GM21528 (cell line): ENCODE measurements around the gene GSTO2.
"Not testable (repeated sequence)": the region's sequence is repeated elsewhere in the genome, so short reads cannot be mapped to it uniquely, and the experiment has no call there.

Source experiments
- ATAC-seq: cut with Tn5 transposase; IDR thresholded peaks from one replicate; pipeline ENCODE4 v1.9.1; 2021; ENCODE audit warnings: mild to moderate bottlenecking, moderate library complexity; ENCODE audit not compliant: unreplicated experiment, low FRiP score

Gene GSTO2

DNA sequence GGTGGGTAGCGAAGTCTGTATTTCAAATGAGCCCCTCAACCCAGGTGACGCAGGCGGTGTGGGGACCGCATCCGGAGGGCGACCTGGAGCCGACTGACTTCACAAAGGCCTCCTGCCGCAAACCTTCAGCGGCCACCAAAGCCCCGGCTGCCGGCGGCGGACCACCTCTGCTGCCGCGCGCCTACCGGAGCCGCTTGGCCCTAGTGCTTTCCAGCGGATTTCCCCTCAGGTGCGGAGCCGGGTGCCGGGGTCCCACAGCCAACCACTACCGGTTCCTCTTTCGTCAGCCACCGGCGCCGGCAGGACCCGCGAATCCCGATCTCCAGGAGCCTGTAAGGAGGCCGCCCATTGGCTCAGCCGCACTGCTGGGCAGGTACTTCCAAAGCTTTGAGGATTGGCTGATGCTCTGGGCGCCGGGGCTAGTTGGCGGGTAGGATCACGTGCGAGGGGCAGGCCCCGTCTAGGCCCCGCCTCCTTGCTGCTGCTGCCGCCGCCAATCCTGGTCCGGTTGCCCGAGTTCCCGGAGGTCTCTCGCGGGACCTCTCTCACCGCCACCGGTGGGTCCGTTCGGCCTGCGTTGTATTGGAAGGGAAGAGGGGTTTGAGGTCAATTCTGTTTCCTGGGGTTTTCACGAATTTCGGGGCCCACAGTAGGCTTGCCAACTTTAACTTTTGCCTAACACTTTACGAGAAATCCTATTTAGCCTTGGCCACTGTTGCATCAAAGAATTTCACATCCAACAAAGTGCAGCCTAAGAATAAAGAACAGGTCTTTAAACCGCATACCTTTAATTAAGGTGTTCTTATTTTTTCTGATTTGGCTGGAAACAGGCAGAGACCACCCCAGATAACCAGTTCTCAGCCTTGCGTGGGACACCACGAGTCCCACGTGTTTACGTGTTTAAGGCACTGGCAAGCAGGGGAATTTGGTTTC lies at the start of gene GSTO2:
Gene GSTO2 (plus strand): TSS at position 472 of the 933 bp plus-strand sequence. CDS start 5,732 bp downstream, outside the sequence.
- ATAC-seq: peak; percentile 99

DNA sequence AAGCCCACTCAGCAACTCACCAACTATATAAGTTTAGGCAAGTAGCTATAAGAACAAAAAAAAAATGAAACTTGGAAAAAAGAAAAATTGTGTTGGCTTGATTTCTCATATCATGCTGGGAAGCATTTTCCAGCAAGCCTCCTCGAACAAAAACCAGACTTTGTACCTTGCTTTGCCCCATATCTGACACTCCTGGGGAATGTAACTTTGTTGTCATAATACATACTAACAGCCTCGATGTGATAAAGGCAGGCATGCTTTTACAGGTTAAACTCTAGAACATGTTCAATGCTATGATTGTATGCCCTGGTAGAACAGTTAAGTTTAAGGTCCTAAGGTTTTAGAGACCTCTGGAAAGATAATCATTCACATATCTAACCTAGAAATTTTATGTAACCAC lies 48.5 kb upstream of the GSTO2 start:
- no peak for ATAC-seq

DNA sequence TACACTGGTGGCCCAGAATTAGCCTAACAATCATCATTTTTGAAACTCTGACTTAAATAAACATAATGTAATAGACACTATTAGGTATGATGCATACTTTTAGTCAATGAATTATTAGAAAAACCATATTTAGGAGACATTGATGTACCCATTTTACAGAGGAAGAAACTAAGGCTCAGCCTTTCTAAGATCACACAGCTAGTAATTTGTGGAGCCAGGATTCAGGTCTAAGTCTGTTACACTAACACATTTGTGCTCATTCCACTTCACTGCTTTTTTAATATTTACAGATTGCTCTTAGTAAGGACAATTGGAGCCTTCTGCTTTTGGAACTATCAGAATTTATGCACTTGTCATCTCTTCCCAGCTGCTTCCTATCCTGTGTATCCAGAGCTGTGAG lies 45.7 kb upstream of the GSTO2 start:
- no peak for ATAC-seq

DNA sequence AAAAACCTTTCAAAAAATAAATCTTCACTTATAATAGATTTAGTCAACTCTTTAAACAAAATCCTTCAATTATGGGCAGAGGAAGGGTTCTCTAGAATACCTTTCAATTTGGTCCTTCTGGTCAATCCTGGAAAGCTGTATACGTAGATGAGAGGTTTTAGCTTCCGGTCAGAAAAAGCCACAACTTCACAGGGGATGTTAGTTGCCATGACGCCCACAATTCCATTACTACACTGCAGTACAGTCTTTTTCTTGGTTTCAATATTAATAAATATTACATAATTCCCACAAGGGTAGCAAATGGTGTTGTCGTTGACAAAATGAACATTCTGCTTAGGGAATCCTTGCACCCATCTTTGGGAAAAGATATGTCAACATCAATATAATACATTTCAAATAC lies 38.5 kb upstream of the GSTO2 start:
- ATAC-seq: no peak

DNA sequence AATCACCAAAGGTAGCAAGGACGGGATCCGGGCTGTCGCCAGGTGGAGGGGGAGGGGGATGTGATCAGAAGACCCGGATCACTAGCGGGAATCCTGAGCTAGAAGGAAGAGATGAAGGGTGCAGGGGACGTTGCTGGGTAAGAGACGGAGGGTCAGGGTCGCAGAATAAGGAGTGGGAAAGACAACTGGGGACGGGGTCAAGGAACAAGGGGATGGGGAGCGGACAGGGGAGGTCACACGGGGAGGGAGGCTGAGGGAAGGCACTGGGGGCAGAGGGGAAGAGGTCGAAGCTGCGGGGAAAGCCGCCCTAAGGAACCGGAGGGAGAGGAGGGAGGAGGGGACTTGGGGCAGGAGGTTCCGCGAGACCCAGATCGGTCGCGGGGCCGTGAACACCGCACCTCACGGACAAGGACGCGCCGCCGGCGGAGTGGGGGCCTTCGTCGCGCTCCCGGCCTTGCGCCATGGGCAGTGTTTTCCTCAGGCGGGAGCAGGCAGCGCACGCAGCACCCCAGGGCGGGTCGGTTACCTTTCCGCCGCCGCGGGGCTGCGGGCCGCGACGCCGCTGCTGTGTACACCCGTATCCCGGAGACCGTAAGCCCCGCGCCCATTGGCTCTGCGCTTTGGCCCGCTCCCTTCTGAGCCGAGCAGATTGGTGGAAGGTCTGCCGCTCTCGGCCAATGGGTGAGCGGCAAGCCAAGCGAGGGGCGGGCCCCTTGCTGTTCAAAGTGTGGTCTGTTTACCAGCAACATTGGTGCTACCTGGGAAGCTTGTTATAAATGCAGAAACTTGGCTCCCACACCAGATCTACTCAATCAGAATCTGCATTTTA lies 37.0 kb upstream of the GSTO2 start, which contains the start of gene CFAP43:
Gene CFAP43 (minus strand): TSS at position 581 of the 829 bp plus-strand sequence. CDS start 118 bp downstream, at position 463.
- peak; percentile 100 for ATAC-seq

DNA sequence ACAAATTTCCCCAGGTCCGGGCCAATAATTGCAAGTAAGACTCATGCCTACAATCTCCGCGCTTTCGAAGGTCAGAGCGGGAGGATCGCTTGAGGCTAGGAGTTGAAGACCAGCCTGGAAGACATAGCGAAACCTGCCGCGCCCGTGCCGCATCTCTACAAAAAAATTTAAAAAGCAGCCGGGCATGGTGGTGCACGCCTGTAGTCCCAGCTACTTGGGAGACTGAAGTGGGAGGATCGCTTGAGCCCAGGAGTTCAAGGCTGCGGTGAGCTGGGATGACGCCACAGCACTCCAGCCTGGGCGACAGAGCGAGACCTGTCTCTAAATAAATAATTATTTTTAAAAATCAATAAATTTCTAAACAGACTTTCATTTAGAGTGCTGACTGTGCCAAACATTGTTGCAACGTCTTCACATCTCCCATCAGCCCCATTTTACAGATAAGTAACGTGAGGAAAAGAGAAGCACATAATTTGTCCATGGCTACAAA lies 36.3 kb upstream of the GSTO2 start:
- no peak for ATAC-seq

DNA sequence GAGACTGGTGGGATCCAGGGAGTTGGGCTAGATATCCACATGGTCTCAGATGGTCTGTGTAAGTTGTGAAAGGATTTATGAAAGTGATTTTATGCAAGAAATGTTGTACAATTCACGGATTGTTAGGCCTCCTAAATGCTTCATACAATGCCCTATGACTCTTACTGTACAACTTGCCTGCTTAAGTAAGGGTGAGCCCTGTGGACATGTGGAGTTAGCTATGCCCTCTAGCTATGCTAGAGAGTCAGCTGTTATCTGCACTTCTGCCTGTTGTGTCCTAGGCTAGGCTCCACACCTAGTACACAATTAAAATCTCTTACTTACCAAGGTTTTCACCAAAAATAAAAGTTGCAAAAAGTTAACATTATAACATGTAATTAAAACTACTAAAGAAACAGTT lies 35.2 kb upstream of the GSTO2 start:
- ATAC-seq: no peak

DNA sequence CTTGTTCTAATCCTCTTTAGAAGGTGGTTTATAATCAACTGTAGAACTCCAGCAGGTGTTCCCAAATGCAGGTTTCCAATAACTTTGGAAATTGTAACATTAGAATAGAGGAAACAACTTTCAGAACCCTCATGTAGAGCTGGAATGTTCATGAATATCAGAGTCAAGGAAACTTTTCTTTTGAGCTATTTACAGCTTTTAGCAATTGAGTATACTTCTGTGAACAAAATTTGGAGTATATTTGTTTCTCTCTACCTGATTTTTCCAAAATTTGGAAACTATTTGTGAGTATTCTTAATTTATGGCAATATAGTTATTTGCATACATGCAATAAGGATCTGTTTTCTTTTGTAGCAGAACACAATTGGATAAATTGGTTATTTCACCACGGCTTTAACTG lies 34.0 kb upstream of the GSTO2 start:
- ATAC-seq: no peak

DNA sequence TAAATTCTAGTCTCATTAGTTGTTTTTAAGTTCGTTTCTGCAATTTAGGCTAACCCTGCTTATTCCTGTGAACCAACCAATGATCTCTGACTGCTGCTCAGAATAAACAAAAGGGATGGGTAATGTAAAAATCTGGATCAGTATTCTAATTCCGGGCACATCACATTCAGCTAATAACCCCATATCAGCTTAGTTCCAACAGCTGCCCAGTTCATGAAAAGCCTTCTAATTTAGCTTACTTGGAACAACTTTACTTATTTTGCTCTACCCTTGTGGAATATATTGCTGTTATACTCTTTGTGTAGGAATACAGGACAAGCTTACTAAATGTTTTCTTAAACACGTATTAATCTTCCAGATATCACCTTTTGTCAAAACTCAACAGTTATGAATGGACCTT lies 33.2 kb upstream of the GSTO2 start:
- no peak for ATAC-seq

DNA sequence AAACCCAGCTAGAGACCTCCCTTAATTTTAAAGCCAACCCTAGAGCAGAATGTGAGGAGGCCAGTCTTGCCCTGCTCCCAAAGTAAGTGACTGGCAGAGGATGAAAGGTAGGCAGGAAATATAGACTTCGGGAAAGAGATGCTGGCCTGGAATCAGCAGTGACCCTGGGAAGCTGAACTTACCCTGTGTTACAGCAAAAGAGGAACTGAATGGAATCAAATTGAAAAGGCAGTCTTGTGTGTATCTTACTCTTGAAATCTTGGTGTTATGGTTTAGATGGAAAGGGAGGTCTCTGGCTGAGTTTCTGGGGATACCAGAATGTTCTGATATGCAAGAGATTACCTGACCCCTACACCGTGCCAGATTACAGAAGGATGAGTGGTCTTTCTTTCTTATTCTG lies 28.9 kb upstream of the GSTO2 start:
- ATAC-seq: no peak

DNA sequence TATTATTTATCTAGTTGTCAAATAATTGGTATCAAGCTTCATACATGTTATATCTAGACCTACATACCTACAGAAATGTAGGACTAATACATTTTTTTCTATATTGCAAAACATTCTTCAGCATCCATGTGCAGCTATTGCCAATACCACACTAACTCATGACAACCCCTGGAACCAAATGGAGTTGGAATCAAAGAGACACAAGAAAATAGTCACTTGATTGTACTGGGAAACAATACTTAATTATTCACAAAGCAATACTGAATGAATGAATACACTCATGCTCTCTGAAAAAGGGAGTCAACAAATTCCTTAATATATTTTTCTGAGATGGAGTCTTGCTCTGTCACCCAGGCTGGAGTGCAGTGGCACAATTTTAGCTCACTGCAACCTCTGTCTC lies 26.4 kb upstream of the GSTO2 start:
- ATAC-seq: no peak

DNA sequence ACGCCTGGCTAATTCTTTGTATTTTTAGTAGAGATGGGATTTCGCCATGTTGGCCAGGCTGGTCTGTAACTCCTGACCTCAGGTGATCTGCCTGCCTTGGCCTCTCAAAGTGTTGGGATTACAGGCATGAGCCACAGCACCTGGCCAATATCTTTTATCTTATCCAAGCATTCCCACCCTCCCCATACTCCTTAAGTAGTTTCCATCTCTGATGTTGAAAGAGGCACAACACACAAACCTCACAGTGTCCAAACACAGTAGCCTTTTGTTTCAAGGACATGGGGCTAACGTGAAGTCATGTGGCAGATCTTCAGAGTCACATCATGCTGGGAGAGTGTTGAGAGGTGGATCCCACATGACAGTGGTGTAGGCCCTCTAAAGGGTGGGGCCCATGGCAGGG lies 26.0 kb upstream of the GSTO2 start:
- ATAC-seq: not testable (repeated sequence)

DNA sequence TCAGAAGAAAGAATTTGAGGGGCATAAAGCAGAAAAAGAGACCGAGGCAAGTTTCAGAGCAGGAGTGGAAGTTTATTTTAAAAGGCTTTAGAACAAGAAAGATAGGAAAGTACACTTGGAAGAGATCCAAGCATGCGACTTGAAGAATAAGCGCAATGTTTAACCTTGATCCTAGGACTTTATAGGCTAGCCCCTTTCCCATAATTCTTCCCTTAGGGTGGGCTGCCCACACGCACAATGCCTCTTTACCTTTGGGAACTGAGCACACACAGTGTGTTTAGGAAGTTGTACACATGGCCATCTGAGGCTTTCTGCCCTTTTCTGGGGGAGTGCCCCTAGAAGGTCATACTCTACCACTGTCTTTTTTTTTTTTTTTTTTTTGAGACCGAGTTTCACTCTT lies 25.5 kb upstream of the GSTO2 start:
- no peak for ATAC-seq

DNA sequence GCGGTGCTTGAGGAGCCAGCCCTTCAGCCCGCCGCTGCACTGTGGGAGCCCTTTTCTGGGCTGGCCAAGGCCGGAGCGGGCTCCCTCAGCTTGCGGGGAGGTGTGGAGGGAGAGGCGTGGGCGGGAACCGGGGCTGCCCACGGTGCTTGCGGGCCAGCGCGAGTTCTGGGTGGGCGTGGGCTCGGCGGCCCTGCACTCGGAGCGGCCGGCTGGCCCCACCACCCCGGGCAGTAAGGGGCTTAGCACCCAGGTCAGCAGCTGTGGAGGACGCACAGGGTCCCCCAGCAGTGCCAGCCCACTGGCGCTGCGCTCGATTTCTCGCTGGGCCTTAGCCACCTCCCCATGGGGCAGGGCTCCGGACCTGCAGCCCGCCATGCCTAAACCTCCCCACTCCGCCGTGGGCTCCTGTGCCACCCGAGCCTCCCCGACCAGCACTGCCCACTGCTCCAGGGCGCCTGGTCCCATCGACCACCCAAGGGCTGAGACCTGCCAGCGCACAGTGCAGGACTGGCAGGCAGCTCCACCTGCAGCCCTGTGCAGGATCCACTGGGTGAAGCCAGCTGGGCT lies 23.8 kb upstream of the GSTO2 start:
- no peak for ATAC-seq

DNA sequence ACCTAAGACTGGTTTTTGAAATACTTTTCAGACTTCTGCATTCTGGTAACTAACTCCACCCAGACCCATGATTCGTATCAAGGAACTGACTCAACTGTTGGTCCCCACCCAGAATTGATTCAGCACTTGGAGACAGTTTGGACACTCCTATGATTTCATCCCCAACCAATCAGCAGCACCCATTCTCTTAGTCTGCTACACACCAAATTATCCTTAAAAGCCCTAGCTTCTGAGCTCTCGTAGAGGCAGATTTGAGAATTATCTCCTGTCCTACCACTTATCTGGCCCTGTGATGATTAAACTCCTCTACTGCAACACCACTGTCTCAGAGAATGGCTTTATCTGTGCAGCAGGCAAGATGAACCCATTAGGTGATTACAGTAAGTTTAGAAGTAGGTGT lies 22.0 kb upstream of the GSTO2 start:
- ATAC-seq: no peak

DNA sequence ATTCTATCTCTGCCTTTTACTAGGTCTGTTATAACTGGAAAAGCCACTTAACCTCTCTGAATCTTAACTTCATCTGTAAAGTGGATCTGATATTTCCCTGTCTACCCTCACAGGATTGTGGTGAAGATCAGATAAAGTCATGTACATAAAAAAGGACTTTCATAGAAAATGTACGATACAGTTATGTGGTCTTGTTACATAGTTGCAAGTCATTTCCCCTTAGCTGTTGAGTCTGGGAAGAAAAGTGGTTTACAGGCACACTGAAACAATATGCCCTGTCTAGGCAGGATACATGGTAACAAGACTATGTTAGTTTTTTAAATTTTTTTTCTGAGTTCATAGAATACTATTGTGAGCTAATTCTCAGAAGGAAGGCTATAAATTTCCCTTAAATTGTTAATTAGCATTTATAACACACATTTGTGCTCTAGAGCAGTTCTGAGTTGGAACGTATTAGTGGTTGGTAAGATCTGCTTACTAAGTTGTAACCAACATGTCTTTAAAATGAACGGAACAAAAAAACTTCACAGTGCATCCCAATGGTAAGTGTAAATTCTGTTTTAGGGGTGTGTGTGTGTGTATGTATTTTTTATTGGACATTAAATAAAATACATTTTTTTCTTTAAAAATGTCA lies 21.4 kb upstream of the GSTO2 start:
- no peak for ATAC-seq

DNA sequence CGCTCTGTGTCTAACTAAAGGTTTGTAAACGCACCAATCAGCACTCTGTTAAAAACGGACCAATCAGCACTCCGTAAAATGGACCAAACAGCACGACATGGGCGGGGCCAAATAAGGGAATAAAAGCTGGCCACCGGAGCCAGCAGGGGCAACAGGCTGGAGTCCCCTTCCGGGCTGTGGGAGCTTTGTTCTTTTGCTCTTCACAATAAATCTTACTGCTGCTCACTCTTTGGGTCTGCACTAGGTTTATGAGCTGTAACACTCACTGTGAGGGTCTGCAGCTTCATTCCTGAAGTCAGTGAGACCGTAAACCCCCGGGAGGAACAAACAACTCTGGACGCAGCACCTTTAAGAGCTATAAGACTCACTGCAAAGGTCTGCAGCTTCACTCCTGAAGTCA lies 20.1 kb upstream of the GSTO2 start:
- not testable (repeated sequence) for ATAC-seq

DNA sequence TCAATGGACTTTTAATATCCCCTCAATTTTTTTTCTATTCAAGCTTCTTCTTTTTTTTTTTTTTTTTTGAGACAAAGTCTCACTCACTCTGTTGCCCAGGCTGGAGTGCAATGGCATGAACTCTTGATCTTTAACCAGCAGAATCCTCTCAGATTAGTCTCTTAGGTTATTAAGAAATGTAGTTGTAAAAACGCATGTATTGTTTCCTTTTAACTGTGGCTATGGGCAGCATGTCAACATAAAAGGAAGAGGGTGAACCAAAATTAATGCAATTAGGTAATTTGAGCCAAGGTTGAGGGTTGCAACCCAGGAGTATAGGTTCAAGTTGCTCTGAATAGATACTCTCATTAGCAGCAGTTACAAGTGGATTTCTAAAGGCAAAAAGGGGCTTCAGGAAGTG lies 18.6 kb upstream of the GSTO2 start:
- ATAC-seq: no peak

DNA sequence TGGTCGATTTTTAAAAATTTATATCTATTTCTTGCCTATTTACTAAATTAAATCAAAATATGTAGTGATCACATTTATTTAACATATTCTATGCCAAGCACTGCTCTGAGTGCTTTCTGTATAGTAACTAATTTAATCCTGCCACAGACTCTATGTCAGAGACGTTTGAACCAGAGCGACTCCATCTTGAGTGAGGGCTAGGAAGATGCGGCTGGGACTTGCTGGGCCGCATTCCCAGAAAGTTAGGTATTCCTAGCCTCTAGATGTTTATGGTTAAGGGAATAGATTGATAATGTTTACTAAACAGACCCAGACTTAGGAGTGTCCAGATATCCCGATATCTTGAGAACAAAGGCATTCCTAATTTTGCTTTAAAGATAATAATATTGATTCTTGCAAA lies 17.5 kb upstream of the GSTO2 start:
- ATAC-seq: no peak

DNA sequence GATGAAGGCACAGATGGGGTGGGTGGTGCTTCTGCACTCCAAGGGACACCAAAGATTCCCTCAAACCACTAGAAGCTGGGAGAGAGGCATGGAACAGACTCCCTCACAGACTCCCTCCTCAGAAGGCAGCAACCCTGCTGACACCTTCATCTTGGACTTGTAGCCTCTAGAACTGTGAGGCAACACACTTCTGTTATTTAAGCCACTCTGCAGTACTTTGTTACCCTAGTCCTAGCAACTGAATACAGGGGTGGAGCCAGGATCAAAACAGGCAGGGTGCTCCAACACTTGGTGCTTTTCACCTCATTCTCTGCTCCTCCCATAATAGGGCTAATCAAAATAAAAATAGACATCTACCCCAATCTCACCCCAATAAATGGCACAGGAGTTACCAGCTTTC lies 16.6 kb upstream of the GSTO2 start:
- no peak for ATAC-seq
